ENCODE data around the gene FAM98A. TPM values are rescaled to one million over a fixed set of nuclear protein-coding genes. Genes with fewer than 3 reads are reported as not detected.

Gene FAM98A
- 72.3 TPM for total RNA-seq

DNA sequence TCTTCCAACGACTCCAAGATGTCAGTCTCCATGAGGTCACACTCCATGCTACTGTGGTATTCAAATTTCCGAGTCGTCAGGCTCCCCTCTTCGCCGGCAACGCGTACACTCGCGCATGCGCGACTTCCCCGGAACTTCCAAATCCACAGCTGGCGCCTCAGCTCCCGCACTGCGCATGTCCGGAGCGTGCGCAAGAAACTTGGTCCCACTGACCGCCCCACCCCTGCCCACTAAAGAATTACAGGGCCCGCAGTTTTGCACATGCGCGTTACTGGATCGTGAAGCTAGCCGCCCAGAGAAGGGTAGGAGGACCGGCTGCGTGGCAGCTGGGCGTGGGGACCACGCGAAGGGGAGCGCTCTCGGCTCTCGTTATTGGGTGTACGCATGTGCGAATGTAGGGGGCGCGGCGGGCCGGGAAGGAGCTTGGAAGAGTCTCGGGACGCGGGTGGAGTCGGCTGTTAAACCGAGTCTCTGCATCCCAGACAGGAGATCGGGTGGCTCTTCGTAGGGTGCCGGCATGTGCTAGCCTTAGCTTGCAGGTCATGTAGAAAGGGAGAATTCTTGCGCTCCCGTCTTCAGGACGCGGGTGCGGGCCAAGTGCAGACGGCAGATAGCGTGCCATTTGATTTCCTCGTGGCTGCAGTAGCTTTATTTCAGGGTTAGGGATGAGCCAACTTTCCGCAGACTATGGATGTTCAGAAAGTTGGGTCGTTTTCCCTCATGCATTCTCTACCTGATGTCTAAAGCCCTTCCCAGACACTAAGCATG, at the start of gene FAM98A:
Gene FAM98A, minus strand, starts transcription at position 125 of the 768 bp plus-strand sequence. Its CDS starts 78 bp downstream, at position 47.

Other genes starting within 250 kb of the FAM98A start
- gene RASGRP3, start 122.7 kb downstream of the FAM98A start, total RNA-seq = 18.0 TPM